Measurements from ENCODE around the gene ADGRE1.

DNA sequence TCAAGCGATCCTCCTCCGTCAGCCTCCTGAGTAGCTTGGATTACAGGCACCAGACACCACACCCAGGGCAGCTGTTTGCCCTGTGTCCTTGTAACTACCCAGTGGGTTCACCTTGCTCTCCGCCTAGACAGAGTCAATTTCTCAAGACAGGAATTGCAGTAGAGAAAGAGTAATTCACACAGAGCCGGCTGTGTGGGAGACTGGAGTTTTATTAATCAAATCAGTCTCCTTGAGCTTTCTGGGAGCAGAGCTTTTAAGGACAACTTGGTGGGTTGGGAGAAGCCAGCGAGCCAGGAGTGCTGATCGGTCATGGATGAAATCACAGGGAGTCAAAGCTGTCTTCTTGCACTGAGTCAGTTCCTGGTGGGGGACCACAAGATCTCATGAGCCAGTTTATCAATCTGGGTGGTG, 20.6 kb upstream of the ADGRE1 start:
- TF ChIP-seq, protein P1, sequence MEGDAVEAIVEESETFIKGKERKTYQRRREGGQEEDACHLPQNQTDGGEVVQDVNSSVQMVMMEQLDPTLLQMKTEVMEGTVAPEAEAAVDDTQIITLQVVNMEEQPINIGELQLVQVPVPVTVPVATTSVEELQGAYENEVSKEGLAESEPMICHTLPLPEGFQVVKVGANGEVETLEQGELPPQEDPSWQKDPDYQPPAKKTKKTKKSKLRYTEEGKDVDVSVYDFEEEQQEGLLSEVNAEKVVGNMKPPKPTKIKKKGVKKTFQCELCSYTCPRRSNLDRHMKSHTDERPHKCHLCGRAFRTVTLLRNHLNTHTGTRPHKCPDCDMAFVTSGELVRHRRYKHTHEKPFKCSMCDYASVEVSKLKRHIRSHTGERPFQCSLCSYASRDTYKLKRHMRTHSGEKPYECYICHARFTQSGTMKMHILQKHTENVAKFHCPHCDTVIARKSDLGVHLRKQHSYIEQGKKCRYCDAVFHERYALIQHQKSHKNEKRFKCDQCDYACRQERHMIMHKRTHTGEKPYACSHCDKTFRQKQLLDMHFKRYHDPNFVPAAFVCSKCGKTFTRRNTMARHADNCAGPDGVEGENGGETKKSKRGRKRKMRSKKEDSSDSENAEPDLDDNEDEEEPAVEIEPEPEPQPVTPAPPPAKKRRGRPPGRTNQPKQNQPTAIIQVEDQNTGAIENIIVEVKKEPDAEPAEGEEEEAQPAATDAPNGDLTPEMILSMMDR (optimal IDR thresholded peaks at IDR 0.05 in 1 of 3, IDR thresholded peaks at IDR 0.05 in 1 of 3, conservative IDR thresholded peaks at IDR 0.05 in 1 of 3; ENCODE audit: extremely low read depth in 1 of 3, insufficient read depth in 2 of 3, low read length in 3 of 3), result no peak
- no peak for TF ChIP-seq EZH2 (IDR thresholded peaks at IDR 0.05; ENCODE audit: low read length)

Measured in keratinocyte (primary cell).